Tibial nerve (tissue), 4 donors: Measurements from ENCODE around the gene WDHD1. TPM values are rescaled to one million over a fixed set of nuclear protein-coding genes. Genes with fewer than 3 reads are reported as not detected.

Experiments
- DNase-seq, 2 donors: peaks; one replicate each; pipeline ENCODE4 v3.0.0-alpha.2; 2019; ENCODE audit warnings: low spot score in 2 of 2
- H3K27ac ChIP-seq, 4 donors: fragments of 200-600 bp; sonication (generic) in 3 of 4; one replicate each; pipeline ENCODE4 v1.5.1; 2017 to 2019; ENCODE audit warnings: mild to moderate bottlenecking in 1 of 4
- H3K27me3 ChIP-seq, 2 donors: fragments of 200-600 bp; sonication (generic) in 1 of 2; one replicate each; pipeline versions ENCODE4 v1.5.1 to v1.6.0; 2017 to 2019
- H3K36me3 ChIP-seq, 3 donors: fragments of 200-600 bp; sonication (generic); one replicate each; pipeline ENCODE4 v1.5.1; 2018 to 2019
- H3K4me1 ChIP-seq, 4 donors: fragments of 200-600 bp; sonication (generic) in 3 of 4; one replicate each; pipeline ENCODE4 v1.5.1; 2017 to 2019
- H3K4me3 ChIP-seq, 4 donors: fragments of 200-600 bp; sonication (generic) in 3 of 4; one replicate each; pipeline ENCODE4 v1.5.1; 2017 to 2019; ENCODE audit warnings: mild to moderate bottlenecking in 1 of 4, moderate library complexity in 1 of 4
- H3K9me3 ChIP-seq, 4 donors: fragments of 200-600 bp; sonication (generic) in 3 of 4; one replicate each; pipeline ENCODE4 v1.5.1; 2017 to 2019
- EP300 ChIP-seq, 2 donors: sonication (generic); formaldehyde crosslinking; IDR thresholded peaks; one replicate each; pipeline ENCODE4 v1.6.1; 2017; ENCODE audit warnings: antibody characterized with exemption in 2 of 2, mild to moderate bottlenecking in 1 of 2
- POLR2A ChIP-seq, 2 donors: fragments of 450-650 bp; IDR thresholded peaks; one replicate each; pipeline ENCODE4 v1.6.1; 2017; ENCODE audit warnings: antibody characterized with exemption in 2 of 2, mild to moderate bottlenecking in 2 of 2, moderate library complexity in 2 of 2
- WGBS, 2 donors: methylation state at CpG; one replicate each; pipeline ENCODE4 v1.1.5; 2018; 5-methylcytosine and 5-hydroxymethylcytosine counted together
- total RNA-seq, 4 donors: library from RNA; depleted of rRNA; stranded (reverse); fragments of >200 nt; gene quantifications; one replicate each; pipeline ENCODE4 v1.1.0, GENCODE V29; 2016
- TF ChIP-seq, protein P1 (sequence below), 5 experiments: fragments of 200-600 bp in 3 of 5; fragments of 450-650 bp in 2 of 5; sonication (generic) in 3 of 5; IDR thresholded peaks; one replicate each; pipeline ENCODE4 v1.5.1; 2016 to 2019; ENCODE audit warnings: antibody characterized with exemption in 5 of 5, mild to moderate bottlenecking in 3 of 5, moderate library complexity in 2 of 5

WDHD1 gene
- total RNA-seq, 4 donors from 2014 or later: 1.2 to 3.1 (median 1.9) TPM

GRCh38 chr14:55019968-55020554 lies 6.8 kb downstream of the WDHD1 start:
- Histone ChIP-seq H3K36me3 (no peaks in the 10 kb centered on the region), H3K4me1 (no peaks in the 10 kb centered on the region), H3K27ac (no peak overlapping the region), H3K27me3 (no peaks in the 10 kb centered on the region), H3K9me3 (no peaks in the 10 kb centered on the region), H3K4me3 (no peak overlapping the region)
- WGBS, 2 donors: 94 to 96% methylated on average over 2 of the region's 2 CpGs
- no peak for DNase-seq
- no peak for TF ChIP-seq EP300 (IDR thresholded peaks at IDR 0.05)
- TF ChIP-seq, protein P1, sequence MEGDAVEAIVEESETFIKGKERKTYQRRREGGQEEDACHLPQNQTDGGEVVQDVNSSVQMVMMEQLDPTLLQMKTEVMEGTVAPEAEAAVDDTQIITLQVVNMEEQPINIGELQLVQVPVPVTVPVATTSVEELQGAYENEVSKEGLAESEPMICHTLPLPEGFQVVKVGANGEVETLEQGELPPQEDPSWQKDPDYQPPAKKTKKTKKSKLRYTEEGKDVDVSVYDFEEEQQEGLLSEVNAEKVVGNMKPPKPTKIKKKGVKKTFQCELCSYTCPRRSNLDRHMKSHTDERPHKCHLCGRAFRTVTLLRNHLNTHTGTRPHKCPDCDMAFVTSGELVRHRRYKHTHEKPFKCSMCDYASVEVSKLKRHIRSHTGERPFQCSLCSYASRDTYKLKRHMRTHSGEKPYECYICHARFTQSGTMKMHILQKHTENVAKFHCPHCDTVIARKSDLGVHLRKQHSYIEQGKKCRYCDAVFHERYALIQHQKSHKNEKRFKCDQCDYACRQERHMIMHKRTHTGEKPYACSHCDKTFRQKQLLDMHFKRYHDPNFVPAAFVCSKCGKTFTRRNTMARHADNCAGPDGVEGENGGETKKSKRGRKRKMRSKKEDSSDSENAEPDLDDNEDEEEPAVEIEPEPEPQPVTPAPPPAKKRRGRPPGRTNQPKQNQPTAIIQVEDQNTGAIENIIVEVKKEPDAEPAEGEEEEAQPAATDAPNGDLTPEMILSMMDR (IDR thresholded peaks at IDR 0.05): no peak
- TF ChIP-seq POLR2A (IDR thresholded peaks at IDR 0.05): no peak

DNA sequence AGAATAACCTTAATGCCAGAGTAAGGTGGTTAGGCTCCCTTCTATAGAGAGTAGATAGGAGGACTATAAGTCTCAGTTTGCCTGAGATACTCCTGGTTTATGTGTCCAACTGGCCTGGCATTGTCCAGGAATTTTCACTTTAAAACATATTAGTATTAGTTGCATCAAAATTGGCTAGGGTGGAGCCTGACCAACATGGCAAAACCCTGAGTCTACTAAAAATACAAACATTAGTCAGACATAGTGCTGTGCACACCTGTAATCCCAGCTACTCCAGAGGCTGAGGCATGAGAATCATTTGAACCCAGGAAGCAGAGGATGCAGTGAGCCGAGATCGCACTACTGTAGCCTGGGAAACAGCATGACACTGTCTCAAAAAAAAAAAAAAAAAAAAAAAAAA lies 11.9 kb downstream of the WDHD1 start:
- H3K9me3 ChIP-seq: no peaks in the 10 kb centered on the region
- no peaks in the 10 kb centered on the region for H3K36me3 ChIP-seq
- H3K27ac ChIP-seq: no peak overlapping the region
- no peaks in the 10 kb centered on the region for H3K4me1 ChIP-seq
- TF ChIP-seq EP300 (IDR thresholded peaks at IDR 0.05): no peak
- TF ChIP-seq POLR2A (IDR thresholded peaks at IDR 0.05): no peak
- TF ChIP-seq, protein P1 (IDR thresholded peaks at IDR 0.05): no peak
- no peak overlapping the region for H3K4me3 ChIP-seq
- H3K27me3 ChIP-seq: no peaks in the 10 kb centered on the region
- 81 to 83% methylated on average over 2 of the region's 2 CpGs for WGBS, 2 donors
- no peak for DNase-seq

GRCh38 chr14:55005071-55005470 lies 21.8 kb downstream of the WDHD1 start:
- H3K36me3 ChIP-seq: peaks cover 0 to 54% (median 0%) of the 10 kb centered on the region in 3 donors
- no peaks in the 10 kb centered on the region for H3K9me3 ChIP-seq
- H3K27ac ChIP-seq: no peak overlapping the region
- TF ChIP-seq POLR2A (IDR thresholded peaks at IDR 0.05) (no peak), EP300 (IDR thresholded peaks at IDR 0.05) (no peak)
- TF ChIP-seq, protein P1 (IDR thresholded peaks at IDR 0.05): no peak
- H3K4me3 ChIP-seq: no peak overlapping the region
- H3K4me1 ChIP-seq: no peaks in the 10 kb centered on the region
- H3K27me3 ChIP-seq: no peaks in the 10 kb centered on the region
- 79 to 85% methylated on average over 4 of the region's 4 CpGs for WGBS, 2 donors
- DNase-seq: no peak

DNA sequence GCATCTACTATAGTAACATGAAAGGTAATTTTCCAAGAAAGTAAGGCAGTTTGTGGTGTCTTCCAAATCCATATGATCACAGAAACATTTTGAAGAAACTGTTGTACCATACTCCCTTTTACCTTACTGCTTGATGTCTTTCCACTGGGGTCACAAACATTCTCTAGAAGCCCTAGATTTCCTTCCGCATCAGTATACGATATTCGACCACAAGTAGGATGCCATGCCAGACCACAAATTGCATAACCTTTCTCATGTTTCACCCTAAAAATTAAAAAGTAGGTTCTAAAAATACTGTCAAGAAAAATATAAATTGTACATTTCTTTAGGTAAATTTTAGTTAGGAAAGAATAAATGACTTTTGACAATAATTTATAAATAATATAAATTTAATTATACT lies 26.5 kb downstream of the WDHD1 start:
- Histone ChIP-seq H3K27ac (no peak overlapping the region), H3K27me3 (no peaks in the 10 kb centered on the region), H3K4me3 (no peak overlapping the region), H3K4me1 (no peaks in the 10 kb centered on the region), H3K9me3 (no peaks in the 10 kb centered on the region), H3K36me3 (peaks cover 0 to 20% (median 0%) of the 10 kb centered on the region in 3 donors)
- DNase-seq: no peak
- 79 to 90% methylated on average over 3 of the region's 3 CpGs for WGBS, 2 donors
- no peak for TF ChIP-seq POLR2A (IDR thresholded peaks at IDR 0.05)
- TF ChIP-seq EP300 (IDR thresholded peaks at IDR 0.05): no peak
- TF ChIP-seq, protein P1 (IDR thresholded peaks at IDR 0.05): no peak

GRCh38 chr14:54985156-54985555 lies 41.7 kb downstream of the WDHD1 start:
- peaks cover 0 to 17% (median 0%) of the 10 kb centered on the region in 3 donors for H3K36me3 ChIP-seq
- TF ChIP-seq POLR2A (IDR thresholded peaks at IDR 0.05) (no peak), EP300 (IDR thresholded peaks at IDR 0.05) (no peak)
- TF ChIP-seq, protein P1 (IDR thresholded peaks at IDR 0.05): no peak
- no peak overlapping the region for H3K4me3 ChIP-seq
- H3K4me1 ChIP-seq: no peaks in the 10 kb centered on the region
- H3K9me3 ChIP-seq: no peaks in the 10 kb centered on the region
- no peaks in the 10 kb centered on the region for H3K27me3 ChIP-seq
- H3K27ac ChIP-seq: no peak overlapping the region
- 88 to 89% methylated on average over 4 of the region's 4 CpGs for WGBS, 2 donors
- no peak for DNase-seq
